GM21526 (cell line): Measurements from ENCODE around the gene EFCAB8.

Experiments
- ATAC-seq: cut with Tn5 transposase; IDR thresholded peaks from one replicate; pipeline ENCODE4 v1.9.1; 2021; ENCODE audit warnings: moderate library complexity; ENCODE audit not compliant: unreplicated experiment, low FRiP score

Gene EFCAB8

DNA sequence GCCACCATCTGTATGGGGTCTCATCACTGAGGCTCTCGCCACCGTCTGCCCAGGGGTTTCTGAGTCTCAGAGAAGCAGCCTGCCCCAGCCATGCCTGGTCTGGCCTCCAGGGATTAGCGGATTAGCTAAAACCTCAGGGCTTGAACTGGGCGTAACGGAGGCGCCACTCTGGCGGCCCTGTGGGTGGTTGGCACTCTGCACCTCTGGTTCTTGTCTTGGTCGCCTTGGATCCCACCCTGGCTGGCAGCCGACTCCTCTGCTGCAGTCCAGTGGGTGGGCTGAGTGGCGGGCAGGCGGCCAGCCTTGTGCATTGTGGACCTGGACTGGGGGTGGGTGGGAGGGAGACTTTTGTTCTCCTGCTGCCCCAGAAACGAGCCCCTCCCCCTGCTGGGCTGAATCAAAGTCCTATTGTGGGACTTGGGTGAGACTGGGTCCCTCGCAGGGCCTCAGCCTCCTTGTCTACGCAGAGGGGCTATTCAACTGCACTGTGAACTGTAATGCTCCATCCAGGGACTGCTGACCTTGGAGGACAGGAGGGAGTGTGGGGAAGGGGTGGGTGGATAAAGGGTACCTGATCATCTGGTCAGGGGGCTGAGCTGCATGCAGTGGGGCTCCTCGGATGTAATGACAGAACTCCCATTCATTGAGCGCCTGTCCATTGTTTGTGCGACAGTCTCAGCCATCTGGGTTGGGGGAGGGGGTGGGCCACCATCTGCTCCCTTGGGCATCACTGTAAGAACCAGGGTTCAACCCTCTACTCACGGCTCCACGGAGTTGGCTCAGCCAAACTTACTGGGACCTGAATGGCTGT lies 121.6 kb downstream of the EFCAB8 start:
- ATAC-seq, result no peak

DNA sequence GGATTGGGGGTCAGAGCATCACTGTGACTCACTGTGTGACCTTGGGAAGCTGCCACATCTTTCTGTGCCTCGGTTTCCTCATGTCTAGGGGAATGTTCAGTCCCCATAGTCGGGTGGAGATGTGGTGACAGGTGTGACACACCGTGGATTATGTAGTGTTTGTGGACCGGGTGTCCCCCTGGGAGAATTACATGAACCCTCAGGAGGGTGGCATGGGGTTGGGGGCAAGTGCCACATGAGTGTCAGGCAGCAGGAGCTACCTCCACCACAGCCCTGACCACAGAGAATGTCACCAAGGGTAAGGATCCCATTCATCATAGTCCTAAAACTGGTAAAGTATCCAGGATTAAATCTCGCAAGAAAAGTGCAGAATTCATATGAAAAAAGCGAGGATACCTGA lies 122.3 kb downstream of the EFCAB8 start:
- ATAC-seq, result no peak

DNA sequence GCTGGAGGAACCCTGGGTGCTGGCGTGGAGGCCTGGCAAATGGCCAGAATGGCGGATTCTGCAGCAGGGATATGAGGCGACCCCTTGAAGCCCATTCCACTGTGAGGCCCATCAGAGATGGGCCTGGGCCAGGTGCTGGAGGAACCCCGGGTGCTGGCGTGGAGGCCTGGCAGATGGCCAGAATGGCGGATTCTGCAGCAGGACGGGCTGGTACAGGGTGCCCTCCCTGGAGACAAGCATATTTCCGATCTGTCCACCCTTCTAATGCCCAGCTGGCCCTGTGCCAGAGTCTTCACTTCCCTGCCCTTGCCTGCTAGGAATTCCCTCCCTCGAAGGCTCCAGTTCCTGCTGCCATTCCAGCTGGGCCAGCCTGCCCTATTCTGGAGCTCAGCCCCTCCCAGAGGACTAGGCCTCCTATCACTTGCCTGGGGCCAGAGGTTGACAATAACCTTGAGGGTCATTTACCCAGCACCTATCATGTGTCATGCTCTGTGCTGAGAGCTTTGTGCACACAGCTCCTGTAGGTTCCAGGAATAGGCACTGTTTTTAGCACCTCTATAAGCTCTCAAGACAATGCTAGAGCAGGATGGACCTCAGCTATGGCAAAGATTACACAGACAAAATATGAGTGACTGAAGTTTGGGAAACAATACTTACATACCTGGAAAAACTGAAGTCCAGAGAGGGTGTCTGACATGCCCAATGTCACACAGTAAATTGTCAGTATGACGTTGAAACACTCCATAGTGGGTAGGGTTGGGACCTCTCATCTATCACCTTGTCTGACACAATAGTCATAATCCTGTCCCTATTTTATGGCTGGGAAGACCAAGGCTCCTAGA lies 124.1 kb downstream of the EFCAB8 start:
- no peak for ATAC-seq

DNA sequence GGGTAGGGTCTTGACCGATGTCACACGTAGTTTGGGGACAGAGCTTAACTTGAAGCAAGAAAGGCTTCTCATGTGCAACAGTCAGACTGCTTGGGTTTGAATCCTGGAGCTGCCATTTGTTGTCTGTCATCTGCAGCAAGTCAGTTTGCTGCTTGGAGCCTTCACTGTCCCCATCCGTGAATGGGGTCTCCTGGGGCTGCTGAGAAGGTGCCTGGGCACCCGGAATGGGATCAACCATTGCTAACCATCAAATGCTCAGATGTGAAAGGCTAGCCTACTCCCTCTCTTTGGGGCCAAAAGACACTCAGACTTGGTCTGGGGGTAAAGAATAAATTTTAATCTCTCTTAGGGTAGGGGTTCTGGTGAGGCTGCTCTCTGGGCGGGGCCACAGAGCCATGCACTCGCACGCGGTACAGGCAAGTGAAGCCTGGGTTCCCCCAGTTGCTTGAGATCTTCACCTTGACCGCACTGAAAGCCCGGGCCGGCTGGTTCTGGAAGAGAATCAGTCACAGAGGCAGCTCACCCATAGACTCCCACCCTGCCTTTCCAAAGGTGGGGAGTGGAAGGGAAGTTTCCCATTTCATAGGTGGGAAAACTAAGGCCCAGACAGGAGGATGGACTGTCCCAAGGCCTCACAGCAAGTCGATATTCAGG lies 124.9 kb downstream of the EFCAB8 start:
- no peak for ATAC-seq

DNA sequence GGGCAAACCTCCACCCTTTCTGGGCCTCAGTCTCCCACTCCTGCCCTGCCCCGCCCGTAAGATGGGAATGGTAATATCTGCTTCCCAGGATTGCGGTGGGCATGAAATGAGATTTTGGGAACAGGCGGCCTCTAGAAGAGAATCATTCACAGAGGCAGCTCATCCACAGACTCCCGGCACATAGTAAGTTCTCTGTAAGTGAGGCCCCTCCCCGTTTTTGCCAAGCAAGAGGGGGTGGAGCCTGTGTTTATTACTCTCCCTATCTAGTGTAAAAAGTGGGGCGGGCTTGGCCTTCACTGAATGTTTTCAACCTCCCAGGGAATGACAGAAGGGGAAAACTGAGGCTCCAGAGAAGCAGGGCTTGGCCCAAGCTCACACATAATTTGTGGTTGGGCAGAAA lies 125.5 kb downstream of the EFCAB8 start:
- no peak for ATAC-seq

DNA sequence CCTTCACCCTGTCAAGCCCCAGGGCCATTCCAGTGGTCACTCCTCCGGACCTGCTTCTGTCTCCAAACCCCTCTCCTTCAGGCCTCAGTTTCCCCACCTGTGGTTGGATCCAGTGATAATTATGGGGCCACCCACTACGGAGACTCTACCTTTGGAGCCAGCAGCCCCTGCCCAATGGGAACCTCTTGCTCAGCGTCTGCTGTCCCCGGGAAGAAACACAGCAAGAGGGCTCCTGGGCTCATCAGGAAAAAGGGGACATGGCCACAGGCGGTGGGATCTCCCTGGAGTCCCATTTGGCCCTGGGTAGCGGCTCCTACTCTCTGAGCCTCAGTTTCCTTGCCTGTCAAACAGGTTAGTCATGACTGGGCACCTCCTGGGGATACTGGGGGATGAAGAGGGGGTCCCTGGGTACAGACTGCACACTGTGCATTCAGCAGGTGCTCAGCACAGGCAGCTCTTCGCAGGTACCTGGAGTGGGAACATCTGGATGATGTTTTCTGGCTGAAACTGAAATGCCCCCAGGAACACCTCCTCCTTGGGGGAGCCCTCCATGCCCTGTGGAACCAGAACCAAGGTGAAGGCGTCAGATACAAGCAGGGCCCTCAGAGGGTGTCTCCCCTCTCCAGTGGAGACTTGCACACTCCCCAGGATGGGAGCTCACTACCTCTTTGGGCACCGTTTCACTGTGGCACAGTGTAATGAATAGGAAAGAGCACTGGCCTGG lies 126.1 kb downstream of the EFCAB8 start:
- no peak for ATAC-seq

DNA sequence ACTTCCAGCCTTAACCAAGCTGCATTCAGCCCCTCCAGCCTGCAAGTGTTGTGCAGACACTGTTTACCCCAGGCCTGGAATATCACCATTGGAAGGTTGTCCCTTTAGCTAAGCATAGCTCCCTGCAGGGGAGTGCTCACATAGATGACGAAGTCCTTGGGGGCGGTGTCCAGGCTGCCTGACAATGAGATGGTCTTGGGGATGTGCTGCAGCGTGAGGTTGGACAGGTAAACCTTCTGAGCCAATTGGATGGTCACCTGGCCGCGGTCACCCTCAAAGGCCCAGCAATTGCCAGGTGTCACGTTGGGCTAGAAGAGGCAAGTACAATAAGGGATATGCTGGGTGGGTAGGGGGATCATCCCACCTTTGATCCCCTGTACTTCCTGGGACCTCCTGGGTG lies 126.9 kb downstream of the EFCAB8 start:
- no peak for ATAC-seq

DNA sequence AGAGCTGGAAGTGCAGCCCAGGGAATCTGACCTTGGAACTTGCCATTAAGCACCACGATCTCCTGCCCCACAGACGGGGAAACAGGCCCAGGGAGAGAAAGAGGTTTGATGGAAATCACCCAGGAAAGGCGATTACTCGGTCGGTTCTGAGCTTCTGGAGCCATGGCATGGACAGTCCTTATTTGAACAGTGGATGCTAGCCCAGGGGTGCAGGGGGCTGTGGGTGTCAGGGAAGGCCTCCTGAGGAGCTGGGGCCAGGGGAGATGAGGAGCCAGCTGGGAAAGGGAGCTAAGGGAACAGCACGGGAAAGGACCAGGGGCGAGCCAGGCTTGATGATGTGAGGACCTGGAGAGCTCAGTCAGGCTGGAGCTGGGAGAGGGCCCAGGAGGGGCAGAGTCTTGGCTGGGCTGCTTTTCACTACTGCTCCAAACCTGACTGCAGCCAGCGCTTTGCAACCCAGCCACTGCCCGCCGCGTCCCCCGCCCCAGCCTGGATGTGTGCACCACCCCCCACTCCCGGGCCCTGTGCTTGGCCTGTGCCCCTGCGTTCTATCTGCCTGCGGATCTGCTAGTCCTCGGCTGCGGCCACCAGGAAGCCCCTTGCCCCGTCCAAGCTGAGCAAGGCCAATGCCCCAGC lies 127.7 kb downstream of the EFCAB8 start:
- no peak for ATAC-seq

DNA sequence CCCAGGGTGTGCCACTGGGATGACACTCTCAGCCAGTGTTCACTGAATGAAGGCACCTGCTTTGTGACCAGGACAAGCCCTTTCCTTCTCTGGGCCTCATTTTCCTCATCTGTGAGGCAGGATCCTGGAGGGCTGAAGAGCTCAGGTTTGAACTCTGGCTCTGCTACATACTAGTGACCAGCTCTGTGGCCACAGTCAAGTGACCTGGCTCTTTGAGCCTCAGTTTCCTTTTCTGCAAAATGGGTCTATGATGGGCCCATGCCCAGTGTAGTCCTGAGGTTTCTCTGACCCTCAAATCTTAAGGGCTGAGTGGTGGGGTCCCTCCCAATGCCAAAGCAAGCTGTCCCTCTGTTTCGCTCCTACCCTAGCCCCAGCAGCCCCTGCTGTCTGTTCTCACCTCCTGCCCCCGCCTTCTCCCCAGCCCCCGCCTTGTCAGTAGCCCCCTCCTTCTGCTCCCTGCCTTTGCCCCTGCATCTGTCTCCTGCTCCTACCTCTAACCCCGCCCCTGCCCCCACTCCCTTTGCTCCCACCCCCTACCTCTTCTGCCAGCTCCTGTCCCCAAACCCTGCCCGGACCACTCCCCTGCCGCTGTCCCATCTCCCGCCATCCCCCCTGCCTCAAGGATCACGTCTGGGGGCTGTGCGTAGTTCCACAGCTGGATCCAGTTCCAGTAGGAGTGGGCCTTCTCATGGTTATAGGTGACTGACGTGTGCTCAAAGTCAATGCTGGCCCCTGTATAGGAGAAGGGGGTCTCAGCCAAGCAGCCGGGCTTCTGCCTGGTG lies 128.5 kb downstream of the EFCAB8 start:
- no peak for ATAC-seq

DNA sequence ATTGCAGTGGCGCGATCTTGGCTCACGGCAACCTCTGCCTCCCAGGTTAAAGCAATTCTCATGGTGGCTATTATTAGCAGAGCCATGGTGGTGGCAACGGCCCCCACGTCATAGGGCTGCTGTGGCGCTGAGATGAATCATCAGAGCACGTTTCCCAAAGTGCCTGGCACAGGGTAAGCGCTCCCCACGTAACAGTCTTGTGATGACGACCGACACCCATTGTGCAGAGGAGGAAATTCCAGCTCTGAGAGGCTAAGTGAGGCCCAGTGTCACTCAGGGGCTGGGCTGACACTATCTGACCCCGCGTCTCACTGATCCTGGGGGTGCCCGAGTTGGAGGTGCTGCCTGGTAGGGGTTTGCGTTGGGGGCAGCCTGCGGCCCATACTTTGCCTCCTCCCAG lies 129.3 kb downstream of the EFCAB8 start:
- ATAC-seq, result no peak

DNA sequence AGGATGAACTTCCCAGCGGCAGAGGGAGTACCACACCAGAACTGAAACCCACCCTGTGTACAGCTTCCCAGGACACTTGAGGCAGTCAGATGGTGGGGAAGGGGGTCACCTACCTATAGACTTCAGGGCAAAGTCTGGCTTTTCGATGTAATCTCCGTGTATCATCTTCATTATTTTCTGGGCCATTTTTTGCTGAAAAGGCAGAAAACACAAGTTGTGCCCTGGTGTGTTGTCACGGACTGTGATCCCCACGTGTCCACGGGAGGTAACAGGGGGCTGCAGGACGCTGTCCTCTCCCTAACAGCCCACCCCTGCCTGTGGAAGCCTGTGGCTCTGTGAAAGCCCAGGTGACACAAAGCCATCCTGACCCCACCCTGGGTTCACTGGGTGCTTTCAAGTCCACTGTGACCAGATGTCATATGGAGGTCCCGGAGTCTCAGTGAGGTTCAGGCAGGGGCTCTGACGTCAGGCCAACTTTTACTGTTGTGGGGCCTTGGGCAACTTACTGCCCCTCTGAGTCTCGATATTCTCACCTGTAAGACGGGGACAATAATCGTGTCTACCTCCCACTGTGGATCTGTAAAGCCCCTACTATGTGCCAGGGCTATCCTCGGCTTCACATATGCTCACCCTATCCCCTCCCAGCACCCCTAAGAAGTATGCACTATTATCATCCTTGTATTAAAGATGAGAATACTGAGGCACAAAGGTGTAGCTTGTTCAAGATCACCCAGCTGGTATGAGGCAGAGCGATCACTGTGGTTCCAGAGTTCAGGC lies 131.0 kb downstream of the EFCAB8 start:
- ATAC-seq, result no peak

DNA sequence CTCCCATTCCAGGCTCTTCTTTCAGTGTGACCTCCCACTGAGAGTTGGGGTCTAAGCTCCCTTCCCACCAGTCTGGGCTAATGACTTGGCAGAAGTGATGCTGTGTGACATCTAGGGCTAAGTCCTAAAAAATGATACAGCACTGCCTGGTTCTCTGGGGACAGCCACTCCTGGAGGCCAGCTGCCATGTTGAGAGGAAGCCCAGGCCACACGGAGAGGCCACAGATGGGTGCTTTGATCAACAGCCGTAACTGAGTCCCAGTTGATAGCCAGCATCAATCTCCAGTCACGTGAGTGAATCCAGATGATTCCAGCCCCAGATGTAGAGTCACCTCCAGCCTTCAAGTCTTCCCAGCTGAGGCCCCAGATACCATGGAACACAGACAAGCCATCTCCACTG lies 131.7 kb downstream of the EFCAB8 start:
- ATAC-seq, result no peak

DNA sequence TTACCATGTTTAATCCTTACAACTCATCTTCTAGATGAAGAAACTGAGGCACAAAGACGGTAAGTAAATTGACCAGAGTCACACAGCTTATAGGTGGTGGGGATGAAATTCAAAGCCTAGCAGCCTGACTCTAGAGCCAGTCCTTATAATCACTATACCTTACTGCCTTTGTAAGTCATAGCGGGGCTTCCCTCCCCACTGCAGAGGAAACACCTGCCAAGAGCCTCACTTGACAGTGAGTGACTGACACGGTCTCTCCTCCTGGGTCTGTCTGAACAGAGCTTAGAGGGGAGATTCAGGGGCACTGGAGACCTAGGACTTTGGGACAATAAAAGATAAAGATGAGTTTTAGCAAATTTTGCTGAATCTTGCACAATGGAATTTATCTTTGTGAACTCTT lies 132.7 kb downstream of the EFCAB8 start:
- ATAC-seq, result no peak

DNA sequence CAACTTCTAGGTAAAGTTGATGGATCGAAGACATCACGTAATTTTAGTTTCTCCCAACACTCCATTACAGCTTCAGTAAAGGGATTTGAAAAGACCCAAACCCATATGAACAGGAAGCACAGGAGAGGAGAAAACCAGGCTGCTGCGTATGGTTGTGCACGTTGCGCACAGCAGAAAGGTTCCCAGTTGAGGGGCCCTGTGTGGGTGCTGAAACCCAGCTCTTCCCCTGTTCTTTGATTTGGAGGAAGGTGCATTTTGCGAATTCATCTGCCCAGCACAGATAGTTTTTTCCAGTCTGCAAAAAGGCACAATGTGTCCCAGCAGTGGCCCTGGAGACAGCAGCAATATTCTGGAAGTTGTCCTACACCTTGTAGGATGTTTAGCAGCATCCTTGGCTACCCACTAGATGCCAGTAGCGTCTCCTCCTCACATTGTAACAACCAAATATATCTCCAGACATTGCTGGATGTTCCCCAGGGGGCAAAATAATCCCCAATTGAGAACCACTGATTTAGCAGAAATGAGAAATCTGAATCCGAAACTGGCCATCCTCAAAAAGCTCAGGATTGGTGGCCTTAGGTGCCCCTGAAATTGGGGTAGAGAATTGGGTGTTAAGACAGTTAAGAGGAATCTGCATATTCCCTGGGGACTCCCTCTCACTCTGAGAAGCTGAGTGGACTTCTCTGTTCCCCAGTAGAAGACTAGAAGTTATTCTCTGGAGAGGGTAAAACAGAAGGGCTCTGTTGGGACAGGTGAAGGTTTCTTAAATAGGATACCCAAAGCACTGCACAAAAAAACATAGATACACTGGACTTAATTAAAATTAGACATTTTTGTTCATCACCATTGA lies 133.3 kb downstream of the EFCAB8 start:
- ATAC-seq, result no peak

DNA sequence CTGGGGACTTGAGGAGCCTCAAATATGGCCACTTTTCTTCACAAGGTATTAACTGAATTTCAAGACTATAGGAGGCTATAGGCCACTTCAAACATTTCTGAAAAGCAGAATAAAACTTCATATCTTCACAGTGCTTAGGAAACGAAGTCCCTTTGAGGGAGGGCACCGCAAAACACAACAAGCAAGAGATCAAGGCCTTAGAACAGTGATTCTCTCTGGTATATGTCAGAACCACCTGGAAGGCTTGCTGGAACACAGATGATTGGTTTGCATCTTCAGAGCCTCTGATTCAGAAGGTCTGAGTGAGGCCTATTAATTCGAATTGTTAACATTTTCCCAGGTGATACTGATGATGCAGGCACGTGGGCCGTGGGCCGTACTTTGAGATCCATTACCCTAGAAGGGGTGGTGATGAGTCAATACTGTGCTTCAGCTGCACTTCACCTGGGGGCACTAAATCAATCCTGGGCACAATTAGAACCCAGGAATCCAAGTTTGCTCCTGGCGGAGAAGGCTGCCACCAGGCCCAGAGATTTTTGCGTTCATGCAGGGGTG lies 134.8 kb downstream of the EFCAB8 start:
- ATAC-seq, result no peak

DNA sequence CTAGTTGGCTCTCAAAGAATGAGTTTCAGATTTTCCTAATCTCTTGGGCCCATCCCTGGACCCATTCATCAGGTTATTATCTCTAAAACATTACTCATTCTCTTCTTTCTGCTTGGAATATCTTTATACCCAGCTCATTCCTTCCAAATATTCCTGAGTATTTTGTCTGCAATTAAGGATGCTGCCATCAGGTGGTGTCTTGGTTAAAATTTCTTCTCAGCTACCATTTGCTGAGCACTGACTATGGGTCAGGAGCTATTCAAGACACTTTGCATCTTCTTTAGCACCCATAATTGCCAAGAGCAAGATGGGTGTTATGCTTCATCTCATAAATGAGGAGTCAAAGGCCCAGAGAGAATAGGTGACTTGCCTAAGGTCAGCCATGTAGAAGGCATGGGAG lies 137.1 kb downstream of the EFCAB8 start:
- no peak for ATAC-seq

DNA sequence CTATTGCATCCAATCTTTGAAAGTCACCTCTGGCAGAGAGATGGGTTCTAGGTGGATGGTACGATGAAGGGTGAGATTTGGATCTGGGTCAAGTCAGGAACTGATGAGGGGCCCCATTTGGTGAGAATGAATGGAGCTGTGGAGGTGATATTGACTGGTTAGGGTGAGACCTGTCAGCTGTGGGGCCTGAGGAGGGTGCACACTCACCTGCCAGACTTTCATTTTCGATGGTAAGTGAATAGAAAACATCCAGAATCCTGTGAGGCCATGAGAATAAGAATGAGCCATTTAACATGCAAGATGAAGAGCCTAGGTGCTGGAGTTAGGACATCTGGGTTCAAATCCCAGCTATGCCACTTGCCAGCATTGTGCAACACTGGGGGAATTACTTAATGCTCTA lies 138.7 kb downstream of the EFCAB8 start:
- ATAC-seq, result no peak
